Measurements from ENCODE around the gene CHD5.

The CHD5 gene

DNA sequence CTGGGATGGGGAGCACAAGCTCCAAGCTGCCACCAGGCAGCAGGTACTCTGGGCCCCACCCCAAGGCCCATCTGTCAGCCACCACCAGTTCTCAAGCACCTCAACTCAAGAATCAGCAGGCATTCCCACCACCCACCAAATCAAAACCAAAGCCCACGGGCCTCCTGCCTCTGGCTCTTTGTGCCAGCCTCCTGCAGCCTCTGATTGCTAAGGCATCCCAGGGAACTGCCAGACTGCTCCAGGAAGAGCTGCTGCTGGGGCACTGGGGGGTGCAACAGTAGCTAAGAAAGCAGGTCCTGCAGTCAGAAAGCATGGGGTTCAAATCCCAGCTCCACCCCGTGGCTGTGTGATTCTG is 34.7 kb downstream of the CHD5 start:
- Histone ChIP-seq H3K9ac (no peak overlapping the region), H3K79me2 (no peaks in the 10 kb centered on the region), H3K27ac (no peak overlapping the region), H3K4me3 (ENCODE audit: low read depth, low read length) (no peak overlapping the region), H3K27me3 (ENCODE audit: control insufficient read depth, insufficient read depth, low read length) (no peaks in the 10 kb centered on the region), H3K9me3 (ENCODE audit: control insufficient read depth, low read length) (no peaks in the 10 kb centered on the region), H2AFZ (no peak overlapping the region), H3K4me2 (ENCODE audit: low read length) (no peak overlapping the region), H3K36me3 (ENCODE audit: control insufficient read depth, insufficient read depth, low read length) (no peaks in the 10 kb centered on the region), H3K4me1 (no peaks in the 10 kb centered on the region)
- TF ChIP-seq, protein P1, sequence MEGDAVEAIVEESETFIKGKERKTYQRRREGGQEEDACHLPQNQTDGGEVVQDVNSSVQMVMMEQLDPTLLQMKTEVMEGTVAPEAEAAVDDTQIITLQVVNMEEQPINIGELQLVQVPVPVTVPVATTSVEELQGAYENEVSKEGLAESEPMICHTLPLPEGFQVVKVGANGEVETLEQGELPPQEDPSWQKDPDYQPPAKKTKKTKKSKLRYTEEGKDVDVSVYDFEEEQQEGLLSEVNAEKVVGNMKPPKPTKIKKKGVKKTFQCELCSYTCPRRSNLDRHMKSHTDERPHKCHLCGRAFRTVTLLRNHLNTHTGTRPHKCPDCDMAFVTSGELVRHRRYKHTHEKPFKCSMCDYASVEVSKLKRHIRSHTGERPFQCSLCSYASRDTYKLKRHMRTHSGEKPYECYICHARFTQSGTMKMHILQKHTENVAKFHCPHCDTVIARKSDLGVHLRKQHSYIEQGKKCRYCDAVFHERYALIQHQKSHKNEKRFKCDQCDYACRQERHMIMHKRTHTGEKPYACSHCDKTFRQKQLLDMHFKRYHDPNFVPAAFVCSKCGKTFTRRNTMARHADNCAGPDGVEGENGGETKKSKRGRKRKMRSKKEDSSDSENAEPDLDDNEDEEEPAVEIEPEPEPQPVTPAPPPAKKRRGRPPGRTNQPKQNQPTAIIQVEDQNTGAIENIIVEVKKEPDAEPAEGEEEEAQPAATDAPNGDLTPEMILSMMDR (IDR thresholded peaks at IDR 0.05): no peak

DNA sequence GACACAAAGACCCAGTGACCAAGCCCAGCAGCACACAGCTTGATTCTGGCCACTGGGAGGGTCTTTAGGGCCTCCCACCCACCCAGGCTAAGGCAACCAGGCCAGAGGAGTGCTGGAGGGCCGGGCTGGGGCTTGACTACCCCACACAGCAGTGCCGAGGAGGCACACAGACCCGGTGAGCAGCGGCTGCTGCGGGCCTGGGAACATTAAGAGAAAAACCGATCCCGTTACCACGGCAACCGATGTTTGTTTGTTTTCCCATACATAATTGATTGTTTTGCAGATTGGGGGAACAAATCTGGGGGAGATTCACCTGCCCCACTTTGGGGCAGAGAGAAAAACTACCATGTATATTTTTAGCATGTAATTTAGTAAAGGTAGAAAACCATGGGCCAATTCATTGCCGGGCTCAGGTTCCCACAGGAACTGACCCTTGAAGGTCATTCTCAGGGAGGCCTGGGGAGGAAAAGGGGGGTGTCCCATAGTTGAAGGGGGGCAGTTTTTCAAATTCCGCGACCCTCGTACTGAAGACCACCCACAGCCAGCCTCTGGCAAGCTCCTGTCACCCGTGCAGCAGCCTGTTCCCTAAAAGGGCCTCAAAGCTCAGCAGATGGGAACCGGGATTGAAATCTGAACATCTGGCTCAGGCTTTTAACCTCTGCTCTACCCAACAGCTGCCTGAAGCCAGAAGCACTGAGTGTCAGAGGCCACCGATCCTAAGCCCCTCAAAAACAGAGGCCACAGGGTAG is 35.3 kb downstream of the CHD5 start:
- H3K4me3 ChIP-seq (ENCODE audit: low read depth, low read length): no peak overlapping the region
- TF ChIP-seq, protein P1 (IDR thresholded peaks at IDR 0.05): no peak
- H3K9ac ChIP-seq: no peak overlapping the region
- H3K27ac ChIP-seq: no peak overlapping the region
- no peaks in the 10 kb centered on the region for H3K36me3 ChIP-seq (ENCODE audit: control insufficient read depth, insufficient read depth, low read length)
- H2AFZ ChIP-seq: peak overlapping the region; percentile 53
- no peaks in the 10 kb centered on the region for H3K79me2 ChIP-seq
- no peaks in the 10 kb centered on the region for H3K9me3 ChIP-seq (ENCODE audit: control insufficient read depth, low read length)
- no peak overlapping the region for H3K4me2 ChIP-seq (ENCODE audit: low read length)
- no peaks in the 10 kb centered on the region for H3K27me3 ChIP-seq (ENCODE audit: control insufficient read depth, insufficient read depth, low read length)
- no peaks in the 10 kb centered on the region for H3K4me1 ChIP-seq

DNA sequence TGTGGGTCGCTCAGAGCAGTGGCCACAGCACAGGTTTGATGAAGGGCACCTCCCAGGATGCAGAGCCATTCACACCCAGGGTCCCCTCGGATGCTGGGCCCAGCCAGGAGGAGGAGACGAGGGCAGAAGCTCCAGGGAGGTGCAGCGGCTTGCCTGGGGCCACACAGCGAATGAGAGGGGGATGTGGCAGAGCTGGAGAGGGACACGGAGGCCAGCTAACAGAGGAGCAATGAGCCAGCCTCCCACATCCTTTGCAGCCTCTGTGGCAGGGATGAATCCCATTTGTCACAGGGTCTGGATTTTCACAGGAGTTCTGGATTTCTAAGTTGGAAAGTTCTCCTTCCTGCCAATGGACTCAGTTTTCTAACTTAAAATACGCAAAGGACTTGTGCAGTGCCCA is 35.9 kb downstream of the CHD5 start:
- TF ChIP-seq, protein P1 (IDR thresholded peaks at IDR 0.05): no peak
- H3K27ac ChIP-seq: no peak overlapping the region
- H2AFZ ChIP-seq: no peak overlapping the region
- no peak overlapping the region for H3K9ac ChIP-seq
- H3K79me2 ChIP-seq: no peaks in the 10 kb centered on the region
- H3K9me3 ChIP-seq (ENCODE audit: control insufficient read depth, low read length): no peaks in the 10 kb centered on the region
- no peak overlapping the region for H3K4me3 ChIP-seq (ENCODE audit: low read depth, low read length)
- H3K36me3 ChIP-seq (ENCODE audit: control insufficient read depth, insufficient read depth, low read length): no peaks in the 10 kb centered on the region
- H3K27me3 ChIP-seq (ENCODE audit: control insufficient read depth, insufficient read depth, low read length): no peaks in the 10 kb centered on the region
- no peak overlapping the region for H3K4me2 ChIP-seq (ENCODE audit: low read length)
- H3K4me1 ChIP-seq: no peaks in the 10 kb centered on the region

DNA sequence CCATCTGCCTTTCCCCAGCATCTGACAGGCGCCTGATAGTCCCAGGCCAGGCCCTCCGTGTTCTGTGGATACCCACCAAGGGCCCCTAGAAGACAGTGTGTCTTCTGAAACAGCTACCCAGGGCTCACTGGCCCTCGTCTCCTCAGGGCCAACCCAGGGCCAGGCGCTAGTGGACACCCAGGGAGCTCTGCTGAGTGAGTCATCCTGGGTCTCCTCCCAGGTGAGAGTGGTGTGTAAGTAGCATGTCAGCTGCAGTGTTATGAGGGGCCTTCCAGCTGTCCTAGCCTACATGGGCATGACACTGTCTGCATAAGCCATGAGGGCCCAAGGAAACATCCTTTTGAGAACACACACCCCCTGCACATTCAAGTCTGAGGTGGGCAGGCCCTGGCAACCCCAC is 36.7 kb downstream of the CHD5 start:
- no peak overlapping the region for H3K4me2 ChIP-seq (ENCODE audit: low read length)
- H3K4me1 ChIP-seq: no peaks in the 10 kb centered on the region
- H3K27ac ChIP-seq: no peak overlapping the region
- no peak overlapping the region for H3K4me3 ChIP-seq (ENCODE audit: low read depth, low read length)
- no peaks in the 10 kb centered on the region for H3K27me3 ChIP-seq (ENCODE audit: control insufficient read depth, insufficient read depth, low read length)
- TF ChIP-seq, protein P1 (IDR thresholded peaks at IDR 0.05): no peak
- H3K79me2 ChIP-seq: no peaks in the 10 kb centered on the region
- no peaks in the 10 kb centered on the region for H3K9me3 ChIP-seq (ENCODE audit: control insufficient read depth, low read length)
- no peak overlapping the region for H2AFZ ChIP-seq
- no peaks in the 10 kb centered on the region for H3K36me3 ChIP-seq (ENCODE audit: control insufficient read depth, insufficient read depth, low read length)
- H3K9ac ChIP-seq: no peak overlapping the region

DNA sequence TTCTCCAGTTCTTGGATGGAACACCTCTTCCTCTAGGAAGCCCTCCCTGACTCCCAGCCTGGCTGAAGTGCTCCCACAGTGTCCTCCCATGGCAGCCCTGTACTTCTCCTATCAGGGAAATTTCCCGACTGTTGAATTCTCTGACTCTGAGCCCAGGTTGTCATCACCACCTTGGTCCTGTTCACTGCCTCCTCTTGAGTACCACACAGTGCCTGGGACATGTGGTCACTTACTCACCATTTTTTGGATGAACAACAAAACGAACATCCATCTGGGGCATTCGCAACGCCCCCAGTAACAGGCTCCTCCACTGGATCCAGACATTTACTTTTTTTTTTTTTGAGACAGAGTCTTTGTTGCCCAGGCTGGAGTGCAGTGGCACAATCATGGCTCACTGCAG is 37.4 kb downstream of the CHD5 start:
- no peaks in the 10 kb centered on the region for H3K36me3 ChIP-seq (ENCODE audit: control insufficient read depth, insufficient read depth, low read length)
- no peak overlapping the region for H3K4me2 ChIP-seq (ENCODE audit: low read length)

More for the DNA sequence above, 37.4 kb downstream of the CHD5 start:
- no peaks in the 10 kb centered on the region for H3K79me2 ChIP-seq
- H3K4me3 ChIP-seq (ENCODE audit: low read depth, low read length): no peak overlapping the region
- no peaks in the 10 kb centered on the region for H3K9me3 ChIP-seq (ENCODE audit: control insufficient read depth, low read length)
- H2AFZ ChIP-seq: no peak overlapping the region
- no peak overlapping the region for H3K9ac ChIP-seq
- no peak overlapping the region for H3K27ac ChIP-seq
- no peaks in the 10 kb centered on the region for H3K27me3 ChIP-seq (ENCODE audit: control insufficient read depth, insufficient read depth, low read length)
- TF ChIP-seq, protein P1 (IDR thresholded peaks at IDR 0.05): no peak
- H3K4me1 ChIP-seq: no peaks in the 10 kb centered on the region

Data from parathyroid adenoma (tissue), 2 donors.